GM18499 (cell line): ENCODE data around the gene PRKCSH.

Experiments used
- ATAC-seq: cut with Tn5 transposase; IDR thresholded peaks from one replicate; pipeline ENCODE4 v1.9.1; 2021; ENCODE audit warnings: moderate number of reproducible peaks; ENCODE audit not compliant: insufficient read depth, unreplicated experiment

PRKCSH gene

DNA sequence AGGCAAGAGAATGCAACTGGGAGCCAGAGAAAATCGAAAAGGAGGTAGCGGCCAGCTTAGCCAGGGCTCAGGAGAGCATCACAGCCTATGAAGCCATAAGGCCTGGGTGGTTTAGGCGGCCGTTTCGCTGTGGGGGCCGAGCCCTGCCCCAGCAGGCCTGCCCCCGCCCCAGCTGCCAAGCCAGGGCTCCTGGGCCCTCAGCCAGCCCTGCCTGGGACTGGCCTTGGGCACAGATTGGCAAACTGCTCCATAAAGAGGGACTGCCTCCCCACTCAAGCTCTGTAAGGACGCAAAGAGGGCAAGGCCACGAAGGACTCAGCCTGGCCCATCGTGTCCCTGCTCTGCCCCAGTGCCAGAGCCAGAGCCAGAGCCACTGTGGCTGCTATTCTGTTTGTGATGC is 60.0 kb downstream of the PRKCSH start:
- no peak for ATAC-seq

DNA sequence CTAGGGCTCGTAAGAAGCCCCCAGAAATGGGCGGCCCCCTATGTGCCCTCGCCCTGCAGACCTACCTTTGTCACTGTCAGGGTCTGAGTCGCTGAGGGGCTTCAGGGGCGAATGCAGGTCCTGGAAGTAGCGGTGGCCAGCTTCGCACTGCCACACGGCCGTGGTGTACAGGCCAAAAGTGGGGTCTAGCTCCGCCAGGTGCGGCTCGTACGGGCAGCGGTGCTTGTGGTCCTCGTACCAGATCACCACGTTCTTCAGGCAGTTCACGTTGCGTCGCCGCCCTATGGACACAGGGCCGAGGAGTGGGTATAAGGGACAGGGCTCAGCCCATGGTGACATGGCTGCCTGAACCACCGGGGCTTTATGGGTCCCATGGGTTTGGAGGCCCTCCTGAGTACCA is 60.5 kb downstream of the PRKCSH start:
- ATAC-seq: no peak

DNA sequence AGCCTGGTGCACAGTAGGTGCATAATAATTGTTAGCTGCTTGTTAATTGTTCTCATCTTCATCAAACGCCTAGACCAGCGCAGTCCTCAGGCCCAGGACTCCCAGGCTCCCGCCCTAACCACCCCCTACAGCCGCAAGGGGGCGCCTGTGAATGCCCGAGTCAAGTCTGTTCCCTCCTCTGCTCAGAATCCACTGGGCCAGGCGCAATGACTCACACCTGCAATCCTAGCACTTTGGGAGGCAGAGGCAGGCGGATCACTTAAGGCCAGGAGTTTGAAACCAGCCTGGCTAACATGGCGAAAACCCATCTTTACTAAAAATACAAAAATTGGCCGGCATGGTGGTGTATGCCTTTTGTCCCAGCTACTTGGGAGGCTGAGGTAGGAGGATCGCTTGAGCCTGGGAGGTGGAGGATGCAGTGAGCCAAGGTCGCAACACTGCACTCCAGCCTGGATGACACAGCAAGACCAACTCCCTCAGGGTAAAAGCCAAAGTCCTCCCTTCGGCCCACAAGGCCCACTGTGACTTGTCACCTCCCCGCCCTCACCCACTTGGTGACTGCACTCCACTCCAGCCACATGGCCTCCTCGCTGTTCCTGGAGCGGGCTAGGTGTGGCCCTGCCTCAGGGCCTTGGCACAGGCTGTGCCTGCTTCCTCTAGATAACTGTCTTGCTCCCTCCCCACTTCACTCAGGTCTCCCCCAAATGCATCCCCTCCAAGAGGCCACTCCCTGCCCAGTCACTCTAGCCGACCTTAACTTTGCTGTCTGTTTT is 61.1 kb downstream of the PRKCSH start:
- no peak for ATAC-seq

DNA sequence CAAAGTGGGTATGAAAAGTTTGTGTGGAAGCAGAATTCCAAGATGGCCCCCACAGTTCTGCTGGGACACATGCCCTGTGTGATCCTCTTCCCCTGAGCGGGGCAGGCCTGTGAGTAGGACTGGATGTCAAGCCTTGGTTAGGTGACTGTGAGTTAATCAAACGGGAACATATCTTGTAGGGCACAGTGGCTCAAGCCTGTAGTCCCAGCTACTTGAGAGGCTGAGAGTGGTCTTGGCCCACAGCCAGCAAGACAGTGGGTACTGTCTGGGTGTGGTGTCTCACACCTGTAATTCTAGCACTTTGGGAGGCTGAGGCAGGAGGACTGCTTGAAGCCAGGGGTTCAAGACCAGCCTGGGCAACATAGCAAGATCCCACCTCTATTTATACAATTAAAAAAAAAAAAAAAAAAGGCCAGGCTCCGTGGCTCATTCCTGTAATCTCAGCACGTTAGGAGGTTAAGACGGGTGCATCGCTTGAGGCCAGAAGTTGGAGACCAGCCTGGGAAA is 63.8 kb downstream of the PRKCSH start:
- ATAC-seq: no peak

DNA sequence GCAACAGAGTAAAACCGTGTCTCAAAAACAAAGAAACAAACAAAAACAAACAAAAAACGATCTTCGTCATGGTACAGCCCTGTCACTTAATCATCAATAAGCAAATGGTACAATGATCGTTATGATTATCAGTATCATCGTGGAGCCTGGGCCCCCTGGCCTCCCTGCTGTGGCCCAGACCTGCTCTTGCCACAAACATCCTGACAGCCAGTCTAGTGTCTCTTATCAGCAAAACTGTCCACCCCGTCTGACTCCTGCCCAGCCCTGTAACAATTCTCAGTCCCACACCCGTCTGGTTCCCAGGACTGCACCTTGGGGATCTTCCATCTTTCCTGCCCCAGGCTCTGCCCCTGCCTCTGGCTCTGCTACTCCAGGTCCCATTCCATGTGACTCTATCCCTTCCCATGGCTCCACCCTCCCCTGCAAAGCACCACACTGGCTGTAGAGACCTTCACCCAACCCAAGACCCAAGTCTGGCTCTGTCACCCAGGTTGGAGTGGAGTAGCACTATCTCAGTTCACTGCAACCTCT is 64.5 kb downstream of the PRKCSH start:
- ATAC-seq: no peak
